Smooth muscle cell (in vitro differentiated cells): Measurements from ENCODE around the gene HACD1. TPM values are rescaled to one million over a fixed set of nuclear protein-coding genes. Genes with fewer than 3 reads are reported as not detected.

Experiments
- DNase-seq: peaks from one replicate; lab custom pipeline; 2025; ENCODE audit not compliant: unreplicated experiment; lab: John Stamatoyannopoulos, UW
- H2AFZ ChIP-seq: fragments of 200-600 bp; sonication (generic); 2 replicates; pipeline ENCODE4 v1.6.0; 2016; ENCODE audit warnings: antibody characterized with exemption, low read depth, mild to moderate bottlenecking
- H3F3A ChIP-seq: fragments of 200-600 bp; sonication (generic); 2 replicates; pipeline ENCODE4 v1.6.0; 2017; ENCODE audit warnings: antibody characterized with exemption, low read depth
- H3K27ac ChIP-seq: fragments of 200-600 bp; sonication (generic); 2 replicates; pipeline ENCODE4 v1.5.1; 2016; ENCODE audit warnings: low read depth, mild to moderate bottlenecking
- H3K27me3 ChIP-seq: fragments of 200-600 bp; sonication (generic); 2 replicates; pipeline ENCODE4 v1.6.1; 2016; ENCODE audit warnings: low read depth, mild to moderate bottlenecking
- H3K36me3 ChIP-seq: fragments of 200-600 bp; sonication (generic); 2 replicates; pipeline ENCODE4 v1.5.1; 2016; ENCODE audit warnings: low read depth
- H3K4me1 ChIP-seq: fragments of 200-600 bp; sonication (generic); 2 replicates; pipeline ENCODE4 v1.5.1; 2016; ENCODE audit warnings: low read depth
- H3K4me2 ChIP-seq: fragments of 200-600 bp; sonication (generic); 2 replicates; pipeline ENCODE4 v1.6.0; 2016; ENCODE audit warnings: mild to moderate bottlenecking
- H3K4me3 ChIP-seq: fragments of 200-600 bp; sonication (generic); 2 replicates; pipeline ENCODE4 v1.5.1; 2016; ENCODE audit warnings: mild to moderate bottlenecking
- H3K79me2 ChIP-seq: fragments of 200-600 bp; sonication (generic); 2 replicates; pipeline ENCODE4 v1.6.0; 2016; ENCODE audit warnings: low read depth, mild to moderate bottlenecking
- H3K9ac ChIP-seq: fragments of 200-600 bp; sonication (generic); 2 replicates; pipeline ENCODE4 v1.6.0; 2016; ENCODE audit warnings: low read depth
- H3K9me3 ChIP-seq: fragments of 200-600 bp; sonication (generic); replicated peaks from 2 replicates; pipeline ENCODE4 v1.5.1; 2016; ENCODE audit warnings: low read depth
- H4K20me1 ChIP-seq: fragments of 200-600 bp; sonication (generic); 2 replicates; pipeline ENCODE4 v1.6.0; 2016; ENCODE audit warnings: low read depth
- CTCF ChIP-seq: fragments of 200-600 bp; sonication (generic); IDR thresholded peaks from 2 replicates; pipeline ENCODE4 v1.5.1; 2017; ENCODE audit warnings: borderline replicate concordance, mild to moderate bottlenecking, antibody characterized with exemption; ENCODE audit not compliant: insufficient read depth, poor library complexity, severe bottlenecking
- WGBS: methylation state at CpG from one replicate; pipeline ENCODE4 v1.1.7; 2016; ENCODE audit warnings: low lambda C conversion rate; 5-methylcytosine and 5-hydroxymethylcytosine counted together
- polyA plus RNA-seq: library from polyadenylated mRNA; unstranded; fragments of >200 nt; fragmentation: Nextera tagmentation; extraction: Ambion mirVana; gene quantifications from 2 replicates; pipeline ENCODE4 v1.2.1, GENCODE V29; 2016
- total RNA-seq: library from RNA; depleted of rRNA; stranded (reverse); fragments of >200 nt; gene quantifications from 2 replicates; pipeline ENCODE4 v1.2.3, GENCODE V29; 2014

The HACD1 gene
- total and polyA plus RNA-seq, 2 experiments from 2014 or later = 26.4 to 54.5 TPM

DNA sequence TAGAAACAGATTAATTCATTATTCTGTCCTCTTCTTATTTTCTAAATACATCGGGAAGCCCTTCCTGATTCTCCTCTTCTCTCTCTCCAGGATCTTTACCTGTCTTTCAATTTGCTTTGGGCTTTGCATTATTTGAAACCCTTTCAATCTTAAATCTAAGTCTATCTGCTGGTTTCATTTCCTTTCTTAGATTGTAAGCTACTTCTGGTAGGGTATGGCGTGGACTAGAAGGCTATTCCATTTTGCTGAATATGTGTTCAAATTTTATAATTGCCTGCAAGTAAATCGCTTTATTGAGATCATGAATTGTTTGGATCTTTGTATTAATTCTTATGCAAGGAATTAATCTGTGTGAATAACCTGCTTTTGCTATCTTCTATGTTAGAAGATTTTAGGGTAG is 37.8 kb upstream of the HACD1 start:
- Histone ChIP-seq H3F3A (peaks cover 4% of the 10 kb centered on the region), H2AFZ (no peak overlapping the region), H3K27ac (peak overlapping the region; percentile 74), H3K4me2 (no peak overlapping the region), H3K4me3 (no peak overlapping the region), H4K20me1 (peaks cover 65% of the 10 kb centered on the region), H3K9me3 (no peaks in the 10 kb centered on the region), H3K36me3 (peaks cover 3% of the 10 kb centered on the region), H3K9ac (no peak overlapping the region), H3K4me1 (peaks cover 6% of the 10 kb centered on the region), H3K79me2 (peaks cover 89% of the 10 kb centered on the region), H3K27me3 (no peaks in the 10 kb centered on the region)
- TF ChIP-seq CTCF = no peak
- 98% methylated on average over 3 of the region's 3 CpGs for WGBS
- no peak for DNase-seq

DNA sequence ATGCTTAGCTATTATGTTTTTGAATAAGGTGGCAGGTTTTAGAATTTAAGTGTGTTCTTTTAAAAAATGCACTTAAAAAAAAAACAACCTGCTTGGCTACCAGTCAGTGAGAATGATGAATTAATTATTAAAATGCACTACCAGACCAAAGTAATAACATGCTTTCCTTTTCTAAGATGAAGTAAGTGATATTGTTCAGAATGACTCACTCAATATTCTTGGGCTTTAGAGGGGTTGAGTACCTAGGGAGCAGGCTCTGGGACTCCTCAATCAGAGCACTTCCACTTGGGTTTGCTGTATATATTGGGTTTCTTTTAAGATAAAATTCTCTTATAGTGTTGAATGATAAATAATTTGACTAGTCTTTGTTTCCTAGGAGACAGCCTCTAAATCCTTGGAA is 35.4 kb upstream of the HACD1 start:
- Histone ChIP-seq H3K36me3 (peaks cover 3% of the 10 kb centered on the region), H3K9ac (no peak overlapping the region), H3K27ac (peak overlapping the region; percentile 5), H3K27me3 (no peaks in the 10 kb centered on the region), H3K4me3 (no peak overlapping the region), H3K79me2 (peaks cover 88% of the 10 kb centered on the region), H4K20me1 (peaks cover 60% of the 10 kb centered on the region), H3K9me3 (no peaks in the 10 kb centered on the region), H3K4me1 (peaks cover 6% of the 10 kb centered on the region), H3K4me2 (peak overlapping the region; percentile 18), H2AFZ (no peak overlapping the region), H3F3A (peaks cover 7% of the 10 kb centered on the region)
- DNase-seq = no peak
- TF ChIP-seq CTCF = no peak

- H3K9me3 ChIP-seq = no peaks in the 10 kb centered on the region
- TF ChIP-seq CTCF = no peak
- peak overlapping the region; percentile 76 for H3K4me2 ChIP-seq
- no peak overlapping the region for H2AFZ ChIP-seq
- peaks cover 7% of the 10 kb centered on the region for H3F3A ChIP-seq
- peak overlapping the region; percentile 25 for H3K9ac ChIP-seq
- H3K4me1 ChIP-seq = peaks cover 6% of the 10 kb centered on the region
- peaks cover 3% of the 10 kb centered on the region for H3K36me3 ChIP-seq
- H3K4me3 ChIP-seq = no peak overlapping the region
- peaks cover 88% of the 10 kb centered on the region for H3K79me2 ChIP-seq
- DNase-seq = no peak
- peak overlapping the region; percentile 88 for H3K27ac ChIP-seq
- H3K27me3 ChIP-seq = no peaks in the 10 kb centered on the region
- H4K20me1 ChIP-seq = peaks cover 54% of the 10 kb centered on the region
Observed at GRCh38 chr10:17651896-17652295, 34.7 kb upstream of the HACD1 start.

GRCh38 chr10:17650416-17650815 is 33.2 kb upstream of the HACD1 start:
- Histone ChIP-seq H3K79me2 (peaks cover 90% of the 10 kb centered on the region), H3K27ac (peak overlapping the region; percentile 88), H3K4me1 (peaks cover 13% of the 10 kb centered on the region), H3K9me3 (no peaks in the 10 kb centered on the region), H3K27me3 (no peaks in the 10 kb centered on the region), H4K20me1 (peaks cover 50% of the 10 kb centered on the region), H3K9ac (peak overlapping the region; percentile 62), H3F3A (peaks cover 7% of the 10 kb centered on the region), H3K36me3 (peaks cover 3% of the 10 kb centered on the region), H3K4me2 (peak overlapping the region; percentile 67), H2AFZ (no peak overlapping the region), H3K4me3 (no peak overlapping the region)
- no peak for DNase-seq
- no peak for TF ChIP-seq CTCF
- WGBS = 37% methylated on average over 8 of the region's 8 CpGs
